Natural killer cell (primary cell): Measurements from ENCODE around the gene TRIM3. TPM values are rescaled to one million over a fixed set of nuclear protein-coding genes. Genes with fewer than 3 reads are reported as not detected.

ENCODE experiments used
- ATAC-seq, 3 donors: fragments of 150-1000 bp in 2 of 3; fragments of 200-7000 bp in 1 of 3; cut with Tn5 transposase; 1 replicate in 1 of 3; 2 replicates in 2 of 3; pipeline ENCODE4 v1.10.0; 2021; ENCODE audit warnings: mild to moderate bottlenecking in 2 of 3, moderate library complexity in 2 of 3
- DNase-seq, 2 donors: peaks; one replicate each; pipeline versions ENCODE4 v3.0.0 to v3.0.0-alpha.2; 2013 to 2021; ENCODE audit warnings: mixed read lengths in 1 of 2
- H3K27ac ChIP-seq: one replicate; pipeline ENCODE4 v1.5.1; 2013; ENCODE audit warnings: mild to moderate bottlenecking, low read length
- H3K27me3 ChIP-seq: one replicate; pipeline ENCODE4 v1.6.1; 2013; ENCODE audit warnings: low read length; ENCODE audit not compliant: control insufficient read depth, insufficient read depth
- H3K36me3 ChIP-seq: one replicate; pipeline ENCODE4 v1.6.1; 2013; ENCODE audit warnings: low read length; ENCODE audit not compliant: control insufficient read depth, insufficient read depth
- H3K4me1 ChIP-seq: one replicate; pipeline ENCODE4 v1.6.1; 2013; ENCODE audit warnings: low read length; ENCODE audit not compliant: control insufficient read depth, insufficient read depth
- H3K4me3 ChIP-seq: one replicate; pipeline ENCODE4 v1.5.1; 2013; ENCODE audit warnings: low read length
- H3K9me3 ChIP-seq: one replicate; pipeline ENCODE4 v1.6.1; 2013; ENCODE audit warnings: low read length; ENCODE audit not compliant: control insufficient read depth, insufficient read depth
- H3K27ac Mint-ChIP-seq, 2 donors: one replicate each; pipeline ENCODE4 v1.8.0; 2022; ENCODE audit warnings: mild to moderate bottlenecking in 2 of 2, mixed read lengths in 2 of 2, moderate library complexity in 1 of 2
- H3K27me3 Mint-ChIP-seq, 2 donors: one replicate each; pipeline ENCODE4 v1.8.0; 2022; ENCODE audit warnings: low read depth in 2 of 2, mixed read lengths in 2 of 2
- H3K36me3 Mint-ChIP-seq: one replicate; pipeline ENCODE4 v1.8.0; 2022; ENCODE audit warnings: mixed read lengths
- H3K4me1 Mint-ChIP-seq, 2 donors: one replicate each; pipeline ENCODE4 v1.8.0; 2022; ENCODE audit warnings: mixed read lengths in 2 of 2
- H3K4me3 Mint-ChIP-seq: one replicate; pipeline ENCODE4 v1.8.0; 2022; ENCODE audit warnings: mild to moderate bottlenecking, moderate library complexity, mixed read lengths
- H3K9me3 Mint-ChIP-seq, 2 donors: one replicate each; pipeline ENCODE4 v1.8.0; 2022; ENCODE audit warnings: mixed read lengths in 2 of 2
- WGBS: methylation state at CpG from one replicate; pipeline ENCODE4 v1.1.7; 2013; ENCODE audit warnings: missing lambda C conversion rate; ENCODE audit not compliant: insufficient coverage; 5-methylcytosine and 5-hydroxymethylcytosine counted together
- intact Hi-C: fragments of 100-400 bp; cut with micrococcal nuclease; formaldehyde crosslinking; loops from one replicate; pipeline ENCODE4 v1.14.2; 2022
- total RNA-seq, 4 donors: library from RNA; stranded (reverse); fragments of 120-200 nt in 1 of 4; gene quantifications; one replicate each; pipeline versions ENCODE4 v1.2.3 to v1.2.4, GENCODE V29; 2013 to 2022
- TF ChIP-seq, protein P1 (sequence below): fragments of 200-600 bp; IDR thresholded peaks from one replicate; pipeline ENCODE4 v1.8.0; 2022; ENCODE audit warnings: antibody characterized with exemption

The TRIM3 gene
- total RNA-seq, 3 donors from 2014 or later (not counting 1 experiment from before 2014, with no cell fraction given), result 26.4 to 30.9 (median 26.5) TPM

DNA sequence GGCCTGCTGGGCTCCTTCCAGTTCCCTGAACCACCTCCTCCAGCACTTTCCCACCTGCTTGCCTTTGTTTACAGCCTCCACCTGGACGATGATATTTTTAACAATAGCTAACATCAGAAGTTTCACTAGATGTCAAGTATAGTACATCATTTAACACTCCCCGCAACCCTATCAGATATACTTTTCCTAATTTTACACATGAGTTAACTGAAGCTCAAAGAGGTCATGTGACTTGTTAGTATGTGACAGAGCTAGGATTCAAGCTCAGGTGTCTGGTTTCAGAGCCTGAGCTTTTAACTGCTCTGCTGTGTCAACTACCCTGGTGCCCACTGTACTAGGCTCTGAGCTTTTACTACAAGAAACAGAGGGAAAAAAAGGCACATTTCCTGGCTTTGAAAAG, 18.7 kb downstream of the TRIM3 start:
- Histone ChIP-seq H3K4me3 (no peak overlapping the region), H3K27ac (no peak overlapping the region), H3K36me3 (peaks cover 31% of the 10 kb centered on the region), H3K9me3 (no peaks in the 10 kb centered on the region), H3K4me1 (no peaks in the 10 kb centered on the region), H3K27me3 (no peaks in the 10 kb centered on the region)
- ATAC-seq (no peak), DNase-seq (no peak)
- TF ChIP-seq, protein P1, sequence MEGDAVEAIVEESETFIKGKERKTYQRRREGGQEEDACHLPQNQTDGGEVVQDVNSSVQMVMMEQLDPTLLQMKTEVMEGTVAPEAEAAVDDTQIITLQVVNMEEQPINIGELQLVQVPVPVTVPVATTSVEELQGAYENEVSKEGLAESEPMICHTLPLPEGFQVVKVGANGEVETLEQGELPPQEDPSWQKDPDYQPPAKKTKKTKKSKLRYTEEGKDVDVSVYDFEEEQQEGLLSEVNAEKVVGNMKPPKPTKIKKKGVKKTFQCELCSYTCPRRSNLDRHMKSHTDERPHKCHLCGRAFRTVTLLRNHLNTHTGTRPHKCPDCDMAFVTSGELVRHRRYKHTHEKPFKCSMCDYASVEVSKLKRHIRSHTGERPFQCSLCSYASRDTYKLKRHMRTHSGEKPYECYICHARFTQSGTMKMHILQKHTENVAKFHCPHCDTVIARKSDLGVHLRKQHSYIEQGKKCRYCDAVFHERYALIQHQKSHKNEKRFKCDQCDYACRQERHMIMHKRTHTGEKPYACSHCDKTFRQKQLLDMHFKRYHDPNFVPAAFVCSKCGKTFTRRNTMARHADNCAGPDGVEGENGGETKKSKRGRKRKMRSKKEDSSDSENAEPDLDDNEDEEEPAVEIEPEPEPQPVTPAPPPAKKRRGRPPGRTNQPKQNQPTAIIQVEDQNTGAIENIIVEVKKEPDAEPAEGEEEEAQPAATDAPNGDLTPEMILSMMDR, result no peak
- WGBS, result 91% methylated on average over 1 of the region's 2 CpGs
- Mint-ChIP-seq H3K27ac (no peak overlapping the region), H3K9me3 (no peaks in the 10 kb centered on the region), H3K27me3 (no peaks in the 10 kb centered on the region), H3K4me3 (no peak overlapping the region), H3K36me3 (peaks cover 5% of the 10 kb centered on the region), H3K4me1 (no peaks in the 10 kb centered on the region)
- intact Hi-C loops, result no loop called here

DNA sequence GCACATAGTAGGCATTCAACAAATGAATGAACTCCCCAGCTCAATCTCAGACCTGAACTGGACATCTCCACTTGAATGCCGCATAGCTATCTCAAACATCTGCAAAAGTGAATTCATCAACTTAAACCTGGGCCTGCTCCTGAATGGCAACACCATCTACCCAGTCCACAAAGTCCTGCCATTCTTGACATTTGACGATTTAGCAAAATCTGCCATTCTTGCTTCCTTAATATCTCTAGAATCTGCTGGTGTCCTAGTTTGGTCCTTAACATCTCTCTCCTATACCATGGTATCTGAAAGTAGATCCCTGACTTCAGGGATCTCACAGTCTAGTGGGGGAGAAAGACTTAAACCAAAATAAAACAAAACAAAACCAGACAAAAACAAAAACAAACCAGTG, 20.6 kb downstream of the TRIM3 start:
- peaks cover 33% of the 10 kb centered on the region for H3K36me3 ChIP-seq
- H3K4me1 ChIP-seq, result no peaks in the 10 kb centered on the region
- ATAC-seq, result no peak
- H3K27me3 Mint-ChIP-seq, result no peaks in the 10 kb centered on the region
- H3K36me3 Mint-ChIP-seq, result peaks cover 5% of the 10 kb centered on the region
- TF ChIP-seq, protein P1, result no peak
- no peaks in the 10 kb centered on the region for H3K9me3 ChIP-seq
- H3K4me3 ChIP-seq, result no peak overlapping the region
- H3K27ac ChIP-seq, result no peak overlapping the region
- no peak for DNase-seq
- H3K27ac Mint-ChIP-seq, result no peak overlapping the region
- no peaks in the 10 kb centered on the region for H3K9me3 Mint-ChIP-seq
- no peaks in the 10 kb centered on the region for H3K4me1 Mint-ChIP-seq
- no peak overlapping the region for H3K4me3 Mint-ChIP-seq
- no peaks in the 10 kb centered on the region for H3K27me3 ChIP-seq
- intact Hi-C loops, result no loop called here
- WGBS, result 100% methylated on average over 2 of the region's 2 CpGs

DNA sequence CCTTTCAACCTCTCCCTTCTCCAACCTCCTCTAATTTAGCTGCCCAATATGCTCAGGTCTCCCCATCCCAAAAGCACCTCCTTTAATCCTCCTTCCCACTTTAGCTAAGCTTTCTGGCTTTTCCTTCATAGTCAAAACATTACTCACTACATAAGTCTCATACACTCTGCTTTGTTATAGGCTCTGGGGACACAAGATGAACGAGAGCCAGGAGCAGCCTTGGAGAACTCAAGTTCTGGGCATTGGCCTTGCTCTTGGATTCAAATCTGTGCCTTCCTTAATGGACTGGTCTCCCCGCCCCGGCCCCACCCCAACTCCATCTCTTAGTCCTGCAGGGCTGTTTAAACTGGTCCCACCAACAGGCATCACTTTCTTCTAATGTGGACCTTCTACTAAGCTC, 21.5 kb downstream of the TRIM3 start:
- Mint-ChIP-seq H3K27me3 (no peaks in the 10 kb centered on the region), H3K4me3 (no peak overlapping the region), H3K27ac (no peak overlapping the region), H3K4me1 (no peaks in the 10 kb centered on the region), H3K9me3 (no peaks in the 10 kb centered on the region), H3K36me3 (peaks cover 5% of the 10 kb centered on the region)
- TF ChIP-seq, protein P1, result no peak
- no peaks in the 10 kb centered on the region for H3K9me3 ChIP-seq
- no peak for ATAC-seq
- H3K27ac ChIP-seq, result no peak overlapping the region
- H3K27me3 ChIP-seq, result no peaks in the 10 kb centered on the region
- DNase-seq, result no peak
- H3K4me1 ChIP-seq, result no peaks in the 10 kb centered on the region
- 97% methylated on average over 3 of the region's 3 CpGs for WGBS
- peaks cover 27% of the 10 kb centered on the region for H3K36me3 ChIP-seq
- intact Hi-C loops, result no loop called here
- no peak overlapping the region for H3K4me3 ChIP-seq

DNA sequence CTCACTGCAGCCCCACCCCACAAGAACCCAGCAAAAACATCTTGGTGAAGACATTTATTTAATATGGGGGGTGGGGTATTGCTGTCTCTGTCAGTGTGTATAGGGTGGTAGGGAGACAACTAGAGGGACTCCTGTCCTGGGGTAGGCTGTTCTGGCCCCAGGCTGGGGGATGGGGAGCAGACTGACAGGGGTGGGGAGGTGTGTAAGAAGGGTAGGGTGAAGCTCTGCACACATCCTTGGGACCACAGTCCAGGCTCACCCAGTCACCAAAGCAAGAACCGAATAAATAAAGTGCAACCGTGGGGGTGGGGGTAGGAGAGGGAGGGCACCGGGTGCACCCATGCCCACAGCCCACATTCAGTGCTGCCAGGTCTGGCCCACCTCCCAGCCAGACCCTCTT, 25.2 kb downstream of the TRIM3 start:
- Histone ChIP-seq H3K9me3 (no peaks in the 10 kb centered on the region), H3K27ac (no peak overlapping the region), H3K36me3 (peaks cover 12% of the 10 kb centered on the region), H3K27me3 (no peaks in the 10 kb centered on the region), H3K4me3 (no peak overlapping the region), H3K4me1 (no peaks in the 10 kb centered on the region)
- ATAC-seq, result no peak
- no peak for DNase-seq
- no peaks in the 10 kb centered on the region for H3K36me3 Mint-ChIP-seq
- H3K27me3 Mint-ChIP-seq, result no peaks in the 10 kb centered on the region
- TF ChIP-seq, protein P1, result no peak
- no peaks in the 10 kb centered on the region for H3K4me1 Mint-ChIP-seq
- intact Hi-C loops, result no loop called here
- no peak overlapping the region for H3K27ac Mint-ChIP-seq
- no CpG with 5 or more reads among the region's 3 CpGs for WGBS
- H3K9me3 Mint-ChIP-seq, result no peaks in the 10 kb centered on the region
- H3K4me3 Mint-ChIP-seq, result no peak overlapping the region
